Skeletal muscle satellite cell (primary cell): ENCODE data around the gene ZNF808. TPM values are rescaled to one million over a fixed set of nuclear protein-coding genes. Genes with fewer than 3 reads are reported as not detected.
"Not testable (repeated sequence)": the region's sequence is repeated elsewhere in the genome, so short reads cannot be mapped to it uniquely, and the experiment has no call there.

Experiments used
- H3K27me3 ChIP-seq: 2 replicates; pipeline ENCODE4 v1.7.0; 2013; ENCODE audit warnings: low read length; ENCODE audit not compliant: control insufficient read depth, insufficient read depth
- H3K36me3 ChIP-seq: 2 replicates; pipeline ENCODE4 v1.7.0; 2013; ENCODE audit warnings: mild to moderate bottlenecking, control low read depth, low read length; ENCODE audit not compliant: insufficient read depth
- H3K4me1 ChIP-seq: 2 replicates; pipeline ENCODE4 v1.7.0; 2013; ENCODE audit warnings: low read length; ENCODE audit not compliant: control insufficient read depth, insufficient read depth
- H3K4me2 ChIP-seq: 2 replicates; pipeline ENCODE4 v1.7.0; 2013; ENCODE audit warnings: mild to moderate bottlenecking, low read length
- H3K4me3 ChIP-seq: 2 replicates; pipeline ENCODE4 v1.7.0; 2013; ENCODE audit warnings: low read length
- H3K9ac ChIP-seq: 2 replicates; pipeline ENCODE4 v1.7.0; 2013; ENCODE audit warnings: mild to moderate bottlenecking, low read depth, low read length, moderate library complexity
- H3K9me3 ChIP-seq: replicated peaks from 2 replicates; pipeline ENCODE4 v1.7.0; 2013; ENCODE audit warnings: mild to moderate bottlenecking, control low read depth, low read length
- small RNA-seq: library from RNA; depleted of rRNA; stranded (forward); fragments of <200 nt; gene quantifications from one replicate; pipeline ENCODE3, GENCODE V24; 2012

ZNF808 gene

DNA sequence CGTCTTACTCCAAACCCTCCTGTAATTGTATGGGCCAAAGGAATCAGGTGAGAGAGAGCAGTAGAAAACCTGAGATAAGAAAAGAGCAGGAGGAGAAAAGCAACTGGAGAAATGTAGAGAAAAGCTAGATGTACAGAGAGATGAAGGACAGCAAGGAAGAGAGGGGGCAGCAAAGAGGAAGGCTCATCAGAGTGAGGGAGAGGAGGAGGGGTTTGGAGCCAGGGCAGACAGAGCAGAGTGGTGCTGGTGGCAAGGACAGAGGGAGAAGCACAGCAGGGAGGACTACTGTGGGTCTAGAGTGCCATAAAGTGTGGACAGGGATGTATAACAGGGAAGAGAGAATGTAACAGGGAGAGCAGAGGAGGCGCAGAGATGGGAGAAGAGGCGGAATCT, 74.5 kb downstream of the ZNF808 start:
- Histone ChIP-seq H3K9ac (peak overlapping the region; percentile 80), H3K4me1 (peaks cover 19% of the 10 kb centered on the region), H3K4me2 (peak overlapping the region; percentile 93), H3K4me3 (peak overlapping the region; percentile 80)
- not testable (repeated sequence) for H3K36me3 ChIP-seq, H3K9me3 ChIP-seq, H3K27me3 ChIP-seq

DNA sequence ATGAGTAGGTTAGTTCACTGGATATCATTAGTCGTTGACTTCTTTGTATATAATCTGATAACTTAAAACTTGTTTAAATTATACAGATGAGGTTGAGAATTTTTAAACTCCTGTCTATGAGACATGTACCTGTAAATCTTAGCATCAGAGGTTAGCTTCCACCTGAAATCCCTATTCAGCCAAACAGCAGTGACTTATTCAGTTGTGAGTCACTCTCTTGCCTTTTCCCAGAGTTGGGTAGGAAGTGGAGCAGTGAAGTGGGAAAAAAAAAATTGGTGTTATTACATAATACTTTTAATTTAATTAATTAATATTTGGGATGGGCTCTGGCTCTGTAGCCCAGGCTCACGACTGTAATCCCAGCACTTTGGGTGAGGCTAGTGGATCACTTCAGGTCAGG, 75.5 kb downstream of the ZNF808 start:
- Histone ChIP-seq H3K9ac (no peak overlapping the region), H3K4me3 (no peak overlapping the region), H3K36me3 (no peaks in the 10 kb centered on the region), H3K4me1 (peaks cover 19% of the 10 kb centered on the region), H3K9me3 (no peaks in the 10 kb centered on the region), H3K4me2 (no peak overlapping the region), H3K27me3 (no peaks in the 10 kb centered on the region)

DNA sequence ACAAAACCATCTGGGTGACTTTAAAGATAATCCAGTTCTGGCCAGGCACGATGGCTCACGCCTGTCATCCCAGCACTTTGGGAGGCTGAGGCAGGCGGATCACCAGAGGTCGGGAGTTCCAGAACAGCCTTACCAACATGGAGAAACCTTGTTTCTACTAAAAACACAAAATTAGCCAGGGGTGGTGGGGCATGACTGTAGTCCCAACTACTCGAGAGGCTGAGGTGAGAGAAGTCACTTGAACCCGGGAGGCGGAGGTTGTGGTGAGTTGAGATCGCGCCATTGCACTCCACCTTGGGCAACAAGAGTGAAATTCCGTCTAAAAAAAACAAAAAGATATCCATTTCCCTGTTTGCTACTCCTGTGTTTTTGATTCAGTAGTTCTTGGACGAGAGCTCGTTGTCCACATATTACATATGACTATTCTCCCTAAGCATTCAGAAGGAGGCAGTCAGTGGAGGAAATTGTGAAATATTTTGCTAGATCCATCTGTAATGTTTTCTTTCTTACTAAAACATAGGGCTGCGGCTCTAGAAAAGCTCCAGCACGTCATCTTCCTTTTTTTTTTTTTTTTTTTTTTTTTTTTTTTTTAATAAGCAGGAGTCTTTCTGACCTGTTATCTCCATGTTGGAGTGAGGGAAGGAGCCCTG, 76.2 kb downstream of the ZNF808 start:
- H3K9me3 ChIP-seq = no peaks in the 10 kb centered on the region
- no peak overlapping the region for H3K4me2 ChIP-seq
- H3K4me1 ChIP-seq = peaks cover 19% of the 10 kb centered on the region
- no peaks in the 10 kb centered on the region for H3K27me3 ChIP-seq
- no peak overlapping the region for H3K9ac ChIP-seq
- H3K36me3 ChIP-seq = no peaks in the 10 kb centered on the region
- no peak overlapping the region for H3K4me3 ChIP-seq

Small RNAs within 50 kb of the gene (small RNA-seq; reads per million reads assigned to genes)
- gene RPL39P34 = not detected
